ENCODE data around the gene TAMM41. TPM values are rescaled to one million over a fixed set of nuclear protein-coding genes. Genes with fewer than 3 reads are reported as not detected.

The TAMM41 gene
- total RNA-seq, 4 donors from 2014 or later = 10.0 to 15.9 (median 11.4) TPM

DNA sequence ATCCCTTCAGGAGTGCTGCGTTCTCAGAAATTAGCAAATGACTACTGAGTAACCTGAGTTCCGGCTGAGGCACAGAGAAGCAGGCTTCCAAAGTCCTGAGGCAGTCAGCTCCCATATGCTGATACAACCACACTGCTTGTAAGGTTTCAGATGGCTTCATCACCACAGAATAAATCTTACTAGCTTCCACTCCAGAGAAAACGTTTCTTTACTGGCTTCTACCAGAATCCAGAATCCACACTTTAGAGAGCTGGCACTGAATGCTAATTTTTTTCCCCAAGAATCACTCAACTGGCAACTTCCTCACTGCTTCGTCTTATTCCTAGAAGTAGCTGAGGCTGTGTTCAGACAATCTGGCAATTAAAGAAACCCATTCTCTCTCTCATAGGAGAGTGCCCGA, 21.4 kb downstream of the TAMM41 start:
- Histone ChIP-seq H3K9me3 (no peaks in the 10 kb centered on the region), H3K27me3 (no peaks in the 10 kb centered on the region), H3K36me3 (peaks cover 36 to 41% of the 10 kb centered on the region in 2 donors), H3K4me3 (replicated peaks in 1 of 3) (no peak overlapping the region), H3K27ac (no peak overlapping the region), H3K4me1 (no peaks in the 10 kb centered on the region)
- intact Hi-C loops (cut with DNase I) = no loop called here
- TF ChIP-seq, protein P1, sequence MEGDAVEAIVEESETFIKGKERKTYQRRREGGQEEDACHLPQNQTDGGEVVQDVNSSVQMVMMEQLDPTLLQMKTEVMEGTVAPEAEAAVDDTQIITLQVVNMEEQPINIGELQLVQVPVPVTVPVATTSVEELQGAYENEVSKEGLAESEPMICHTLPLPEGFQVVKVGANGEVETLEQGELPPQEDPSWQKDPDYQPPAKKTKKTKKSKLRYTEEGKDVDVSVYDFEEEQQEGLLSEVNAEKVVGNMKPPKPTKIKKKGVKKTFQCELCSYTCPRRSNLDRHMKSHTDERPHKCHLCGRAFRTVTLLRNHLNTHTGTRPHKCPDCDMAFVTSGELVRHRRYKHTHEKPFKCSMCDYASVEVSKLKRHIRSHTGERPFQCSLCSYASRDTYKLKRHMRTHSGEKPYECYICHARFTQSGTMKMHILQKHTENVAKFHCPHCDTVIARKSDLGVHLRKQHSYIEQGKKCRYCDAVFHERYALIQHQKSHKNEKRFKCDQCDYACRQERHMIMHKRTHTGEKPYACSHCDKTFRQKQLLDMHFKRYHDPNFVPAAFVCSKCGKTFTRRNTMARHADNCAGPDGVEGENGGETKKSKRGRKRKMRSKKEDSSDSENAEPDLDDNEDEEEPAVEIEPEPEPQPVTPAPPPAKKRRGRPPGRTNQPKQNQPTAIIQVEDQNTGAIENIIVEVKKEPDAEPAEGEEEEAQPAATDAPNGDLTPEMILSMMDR (IDR thresholded peaks at IDR 0.05) = no peak
- no peak for TF ChIP-seq POLR2A (IDR thresholded peaks at IDR 0.05)
- WGBS, 2 donors = 78 to 92% methylated on average over 5 of the region's 5 CpGs
- no peak for DNase-seq

DNA sequence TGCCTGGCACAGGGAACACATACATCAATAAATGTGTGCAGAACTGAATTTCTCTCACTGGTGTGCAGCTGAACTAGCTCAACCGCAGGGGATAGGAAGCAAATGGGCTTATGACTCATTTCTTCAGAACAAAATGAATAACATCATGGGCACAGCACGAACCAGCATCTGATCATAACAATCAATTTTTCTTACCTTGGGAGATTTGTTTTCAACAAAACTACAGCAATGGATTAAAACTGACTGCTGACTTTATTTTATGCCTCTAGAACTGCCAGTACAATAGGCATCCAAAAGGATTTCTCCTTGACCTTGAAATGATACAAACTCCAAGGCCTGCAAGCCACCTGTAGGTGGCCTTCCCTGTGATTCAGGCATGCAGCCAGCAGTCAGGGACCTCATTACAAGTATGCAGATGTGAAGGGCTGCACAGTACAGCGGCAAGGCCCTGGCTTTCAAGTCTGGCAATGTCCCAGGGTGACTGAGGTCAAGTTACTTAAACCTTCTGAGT, 26.1 kb downstream of the TAMM41 start:
- no peak overlapping the region for H3K4me3 ChIP-seq (replicated peaks in 1 of 3)
- intact Hi-C loops (cut with DNase I) = no loop called here
- no peak overlapping the region for H3K27ac ChIP-seq
- H3K36me3 ChIP-seq = peaks cover 16 to 25% of the 10 kb centered on the region in 2 donors
- no peak for TF ChIP-seq POLR2A (IDR thresholded peaks at IDR 0.05)
- TF ChIP-seq, protein P1 (IDR thresholded peaks at IDR 0.05) = peak in 1 of 6 experiments; percentile 16
- H3K27me3 ChIP-seq = no peaks in the 10 kb centered on the region
- H3K4me1 ChIP-seq = no peaks in the 10 kb centered on the region
- DNase-seq = peak; percentile 22 to 48
- 69 to 74% methylated on average over 3 of the region's 3 CpGs for WGBS, 2 donors
- H3K9me3 ChIP-seq = no peaks in the 10 kb centered on the region

DNA sequence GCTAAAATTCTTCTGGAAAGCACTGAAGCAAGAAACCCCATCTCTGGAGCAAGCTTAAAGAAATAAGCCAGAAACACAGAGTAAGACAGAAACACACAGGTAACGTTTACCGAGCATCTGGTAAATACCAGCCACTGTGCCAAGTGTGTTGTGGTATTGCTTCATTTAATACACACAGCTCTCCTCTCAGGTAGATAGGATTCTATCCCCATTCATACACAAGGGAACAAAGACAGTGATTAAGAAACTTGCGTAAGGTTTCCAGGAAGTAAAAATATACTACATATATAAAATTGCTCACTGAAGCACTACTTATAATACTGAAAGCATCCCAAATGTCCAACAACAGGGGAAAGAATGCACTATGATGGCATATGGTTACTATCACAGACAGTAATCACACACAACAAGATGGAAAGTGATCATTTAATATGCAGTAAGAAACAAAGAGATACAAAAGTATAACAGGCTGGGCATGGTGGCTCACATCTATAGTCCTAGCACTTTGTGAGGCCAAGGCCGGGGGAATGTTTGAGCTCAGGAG, 27.5 kb downstream of the TAMM41 start:
- intact Hi-C loops (cut with DNase I) = no loop called here
- Histone ChIP-seq H3K4me1 (no peaks in the 10 kb centered on the region), H3K4me3 (replicated peaks in 1 of 3) (no peak overlapping the region), H3K27ac (no peak overlapping the region), H3K9me3 (no peaks in the 10 kb centered on the region), H3K27me3 (no peaks in the 10 kb centered on the region), H3K36me3 (peaks cover 5 to 21% of the 10 kb centered on the region in 2 donors)
- no peak for TF ChIP-seq POLR2A (IDR thresholded peaks at IDR 0.05)
- TF ChIP-seq, protein P1 (IDR thresholded peaks at IDR 0.05) = no peak
- WGBS, 2 donors = 97% methylated on average over 4 of the region's 4 CpGs
- no peak for DNase-seq

DNA sequence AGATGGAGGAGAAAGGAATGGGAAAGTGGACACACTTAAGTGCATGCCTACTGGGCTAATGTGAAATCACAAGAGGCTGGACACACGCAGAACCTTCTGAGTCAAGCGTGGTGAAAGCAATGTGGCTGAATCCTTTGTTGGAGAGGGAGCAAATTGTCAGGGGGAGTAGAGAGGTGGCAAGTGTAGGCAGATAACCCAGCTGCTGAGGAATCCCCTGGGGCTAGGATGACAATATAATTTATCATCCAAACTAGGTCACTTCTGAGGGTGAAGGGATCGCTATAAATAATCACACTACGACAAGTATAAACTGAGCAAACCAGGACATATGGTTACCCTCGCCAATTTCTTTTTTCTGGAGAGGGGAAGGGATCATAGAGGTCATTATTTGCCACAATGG, 28.7 kb downstream of the TAMM41 start:
- intact Hi-C loops (cut with DNase I) = no loop called here
- Histone ChIP-seq H3K4me1 (no peaks in the 10 kb centered on the region), H3K9me3 (no peaks in the 10 kb centered on the region), H3K27me3 (no peaks in the 10 kb centered on the region), H3K36me3 (peaks cover 5 to 21% of the 10 kb centered on the region in 2 donors), H3K27ac (no peak overlapping the region), H3K4me3 (replicated peaks in 1 of 3) (no peak overlapping the region)
- WGBS, 2 donors = 81 to 85% methylated on average over 5 of the region's 5 CpGs
- DNase-seq = no peak
- TF ChIP-seq, protein P1 (IDR thresholded peaks at IDR 0.05) = no peak
- no peak for TF ChIP-seq POLR2A (IDR thresholded peaks at IDR 0.05)

DNA sequence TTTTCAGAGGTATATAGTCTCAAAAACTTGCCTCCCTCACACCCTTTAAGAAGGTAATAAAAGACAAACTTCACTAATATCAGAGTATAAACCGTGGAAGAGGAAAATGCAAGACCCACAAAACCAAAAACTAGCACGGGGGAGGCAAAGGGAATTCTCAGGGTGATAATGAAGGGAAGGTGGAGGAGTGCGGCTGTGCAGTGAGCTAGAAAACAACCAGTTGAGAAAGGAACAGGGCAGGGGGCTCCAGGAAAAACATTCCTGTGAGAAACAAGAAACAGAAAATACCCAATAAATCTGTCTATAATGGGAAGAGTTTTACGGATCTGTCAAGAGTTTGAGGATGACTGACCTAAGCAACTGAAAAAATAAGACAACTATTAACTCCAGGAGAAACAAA, 31.6 kb downstream of the TAMM41 start:
- Histone ChIP-seq H3K4me1 (no peaks in the 10 kb centered on the region), H3K27ac (no peak overlapping the region), H3K27me3 (no peaks in the 10 kb centered on the region), H3K9me3 (no peaks in the 10 kb centered on the region), H3K4me3 (replicated peaks in 1 of 3) (no peak overlapping the region), H3K36me3 (peaks cover 3 to 13% of the 10 kb centered on the region in 2 donors)
- DNase-seq = no peak
- intact Hi-C loops (cut with DNase I) = no loop called here
- 87 to 94% methylated on average over 4 of the region's 4 CpGs for WGBS, 2 donors
- TF ChIP-seq POLR2A (IDR thresholded peaks at IDR 0.05) = no peak
- TF ChIP-seq, protein P1 (IDR thresholded peaks at IDR 0.05) = no peak
